HG03039 (cell line): ENCODE measurements around the gene ACTBL2.
A peak's percentile ranks its signal among the peaks of the same experiment; 100 is the strongest.
"Not testable (repeated sequence)": the region's sequence is repeated elsewhere in the genome, so short reads cannot be mapped to it uniquely, and the experiment has no call there.

Source experiments
- ATAC-seq: cut with Tn5 transposase; IDR thresholded peaks from one replicate; pipeline ENCODE4 v1.9.1; 2021; ENCODE audit warnings: mild to moderate bottlenecking, moderate library complexity; ENCODE audit not compliant: unreplicated experiment

Gene ACTBL2

DNA sequence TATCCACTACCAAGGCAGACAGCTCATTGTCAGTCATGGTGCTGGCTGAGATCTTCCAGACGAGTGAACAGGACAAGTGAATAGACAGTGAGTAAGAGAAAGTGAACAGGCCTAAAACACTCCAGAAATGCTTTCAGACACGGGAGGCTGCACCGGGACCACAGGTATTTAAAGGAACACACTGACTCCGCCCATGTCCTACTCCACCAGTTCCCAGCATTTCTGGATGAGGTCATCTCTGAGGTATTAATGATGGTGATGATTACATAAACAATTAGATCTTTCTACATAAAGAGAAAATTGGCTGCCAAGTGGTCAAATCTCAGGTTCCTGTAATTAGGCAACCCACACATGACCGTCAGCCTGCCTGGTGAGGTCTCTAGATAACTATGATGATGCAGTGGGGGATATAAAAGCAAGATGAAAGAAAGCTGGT, at the start of gene ACTBL2:
TSS of gene ACTBL2 (minus strand) at position 141 of the 436 bp plus-strand sequence. CDS start at position 37, 104 bp downstream.
- ATAC-seq, result no peak

DNA sequence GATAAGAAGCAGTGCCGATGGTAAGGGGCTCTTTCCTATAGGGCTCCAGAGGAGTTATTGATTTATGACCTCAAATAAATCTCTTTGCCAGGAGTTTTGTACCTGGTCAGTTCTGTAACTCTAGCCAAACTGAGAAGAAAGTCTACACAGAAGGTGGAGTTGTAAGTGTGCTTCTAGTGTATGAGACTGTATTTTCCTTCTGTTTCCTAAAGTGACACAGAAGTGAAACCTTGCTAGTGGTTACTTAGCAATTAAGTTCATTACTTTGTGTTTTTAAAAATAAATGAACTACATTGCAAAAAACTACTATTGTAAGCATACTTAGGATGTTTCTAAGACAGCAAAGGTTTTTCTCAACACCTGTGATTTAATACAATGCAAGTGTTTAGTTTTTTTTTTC, 48.7 kb upstream of the ACTBL2 start:
- ATAC-seq, result no peak

GRCh38 chr5:57529864-57530263, 47.3 kb upstream of the ACTBL2 start:
- no peak for ATAC-seq

DNA sequence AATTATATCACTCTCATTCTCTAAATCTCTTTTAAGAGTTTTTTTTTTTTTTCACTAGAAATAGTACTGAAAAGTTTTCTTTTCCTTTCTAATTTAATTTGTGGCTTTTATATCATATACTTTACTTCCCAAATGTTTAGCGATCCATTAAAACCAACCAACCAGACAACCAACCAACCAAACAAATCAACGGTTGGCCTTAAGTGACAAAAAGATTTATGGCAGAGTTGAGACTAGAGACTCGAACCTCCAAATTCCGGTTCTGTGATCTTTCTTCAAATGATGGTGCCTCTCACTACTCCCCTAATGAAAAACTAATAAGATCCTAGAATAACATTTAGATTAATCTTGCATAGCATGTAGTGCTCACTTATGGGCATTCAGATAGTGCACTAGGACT, 45.3 kb upstream of the ACTBL2 start:
- no peak for ATAC-seq

DNA sequence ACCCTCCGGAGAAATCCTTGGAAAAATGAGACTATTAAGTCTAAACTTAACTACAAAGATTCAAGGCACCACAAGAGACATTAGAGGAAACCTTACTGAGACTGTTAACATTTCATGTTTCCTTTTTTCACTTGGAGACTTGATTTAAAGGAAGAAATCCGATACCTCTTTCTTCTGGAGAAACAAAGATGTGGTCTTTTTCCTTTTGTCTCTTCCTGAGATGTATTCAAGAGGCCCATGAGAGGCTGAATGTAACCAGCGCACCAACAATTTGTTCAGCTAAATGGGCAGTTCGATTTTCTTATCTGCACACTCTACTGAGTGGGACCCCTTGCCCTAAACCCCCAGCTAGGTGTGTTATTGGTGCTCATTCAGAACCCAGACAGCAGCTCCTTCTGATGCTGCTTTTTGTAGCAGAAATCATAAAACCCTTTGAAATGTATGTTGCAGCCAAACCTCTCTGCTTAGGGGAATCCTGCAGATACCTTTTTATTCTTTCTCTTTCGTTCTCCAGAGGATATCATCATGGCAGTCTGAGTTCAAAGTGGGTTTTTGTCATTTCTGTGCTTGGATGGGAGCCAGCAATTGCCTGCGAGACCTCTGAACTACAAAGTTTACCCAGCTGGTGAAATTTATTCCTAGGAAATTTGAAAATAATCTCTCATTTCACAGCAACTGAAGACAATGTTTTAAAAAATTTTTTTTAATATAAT, 41.9 kb upstream of the ACTBL2 start:
- ATAC-seq, result no peak

DNA sequence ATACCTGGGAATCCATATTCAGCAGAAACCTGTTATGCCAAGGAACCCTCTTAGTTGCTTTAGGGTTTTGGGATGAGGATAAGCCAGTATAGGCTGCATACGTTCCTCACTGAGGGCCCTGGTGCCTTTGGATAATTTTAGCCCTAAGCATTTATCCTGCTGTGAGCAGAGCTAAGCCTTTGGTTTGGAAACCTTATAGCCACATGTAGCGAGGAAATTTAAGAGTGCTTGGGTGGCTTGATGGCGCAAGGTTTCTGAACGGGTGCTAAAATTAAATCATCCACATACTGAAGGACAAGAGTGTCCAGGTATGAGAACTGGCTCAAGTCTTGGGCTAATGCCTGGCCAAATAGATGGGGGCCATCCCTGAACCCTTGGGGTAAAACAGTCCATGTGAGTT, 39.9 kb upstream of the ACTBL2 start:
- not testable (repeated sequence) for ATAC-seq

GRCh38 chr5:57518415-57518814, 35.8 kb upstream of the ACTBL2 start:
- ATAC-seq, result not testable (repeated sequence)

- no peak for ATAC-seq
Observed at GRCh38 chr5:57517250-57517649, 34.6 kb upstream of the ACTBL2 start.

DNA sequence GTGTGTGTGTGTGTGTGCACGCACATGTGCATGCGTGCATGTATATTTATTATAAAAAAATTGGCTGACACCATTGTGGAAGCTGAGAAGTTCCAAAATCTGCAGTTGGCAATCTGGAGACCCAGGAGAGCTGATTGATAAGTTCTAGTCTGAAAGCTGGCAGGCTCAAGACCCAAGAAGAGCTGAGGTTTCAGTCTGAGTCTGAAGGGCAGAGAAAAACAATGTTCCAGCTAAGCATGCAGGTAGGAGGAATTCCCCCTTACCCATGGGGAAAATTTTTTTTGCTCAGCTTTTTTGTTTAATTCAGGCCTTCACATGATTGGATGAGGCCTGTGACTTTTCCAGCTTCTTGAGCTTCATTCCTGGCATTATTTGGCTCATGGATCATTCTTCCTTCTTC, 31.2 kb upstream of the ACTBL2 start:
- peak; percentile 58 for ATAC-seq

- ATAC-seq, result no peak
Observed at GRCh38 chr5:57511321-57511720, 28.7 kb upstream of the ACTBL2 start.

DNA sequence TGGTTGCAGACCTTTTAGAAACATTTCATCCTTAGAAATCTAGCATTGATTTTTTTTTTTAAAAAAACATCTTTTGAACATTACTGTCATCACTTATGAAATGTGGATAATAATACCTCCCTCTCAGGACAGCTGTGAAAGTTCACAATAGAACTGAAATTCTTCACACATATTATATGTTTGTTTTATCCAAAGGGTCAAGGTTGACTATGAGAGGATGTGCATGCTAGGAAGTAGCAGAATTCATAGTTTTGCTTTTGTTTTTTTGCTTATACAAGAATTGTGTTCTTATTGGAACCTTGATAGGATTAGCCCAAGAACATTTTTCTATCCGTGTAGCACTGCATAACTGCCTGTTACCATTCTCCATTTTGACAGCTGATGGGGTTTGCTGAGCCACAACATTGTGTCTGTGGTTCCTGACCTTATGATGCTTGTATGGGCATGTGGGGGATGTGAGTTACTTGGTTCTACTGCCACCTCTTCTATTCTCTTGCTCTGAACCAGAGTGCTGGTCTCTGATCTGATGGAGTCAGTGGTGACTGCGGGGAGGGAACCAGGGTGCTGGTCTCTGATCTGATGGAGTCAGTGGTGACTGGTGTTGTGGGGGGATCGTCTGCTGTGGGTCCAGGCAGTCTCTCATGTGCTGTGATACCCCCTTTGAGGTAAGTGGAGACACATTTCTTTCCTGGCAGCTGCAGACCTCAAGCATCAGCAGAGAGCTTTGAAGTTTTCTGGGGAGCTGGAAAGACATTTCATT, 27.1 kb upstream of the ACTBL2 start:
- no peak for ATAC-seq

DNA sequence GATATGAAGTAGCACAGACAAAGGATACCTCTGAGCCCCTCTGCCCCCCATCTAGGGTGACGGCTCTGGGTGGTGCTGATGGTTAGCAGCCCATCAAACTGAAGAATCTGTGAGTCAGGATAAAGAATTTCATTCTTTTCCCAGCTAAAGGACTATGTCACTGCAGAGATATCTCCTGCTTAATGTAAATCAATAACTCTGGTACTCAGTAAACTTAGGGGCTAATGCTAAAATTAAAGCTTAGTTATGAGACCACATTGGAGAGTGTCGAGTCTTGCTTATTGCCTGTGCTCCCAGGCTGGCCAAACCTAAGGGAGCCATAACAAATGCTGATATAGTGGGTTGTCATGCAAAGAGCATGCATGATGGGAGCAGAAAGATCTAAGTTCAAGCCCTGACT, 25.6 kb upstream of the ACTBL2 start:
- no peak for ATAC-seq

DNA sequence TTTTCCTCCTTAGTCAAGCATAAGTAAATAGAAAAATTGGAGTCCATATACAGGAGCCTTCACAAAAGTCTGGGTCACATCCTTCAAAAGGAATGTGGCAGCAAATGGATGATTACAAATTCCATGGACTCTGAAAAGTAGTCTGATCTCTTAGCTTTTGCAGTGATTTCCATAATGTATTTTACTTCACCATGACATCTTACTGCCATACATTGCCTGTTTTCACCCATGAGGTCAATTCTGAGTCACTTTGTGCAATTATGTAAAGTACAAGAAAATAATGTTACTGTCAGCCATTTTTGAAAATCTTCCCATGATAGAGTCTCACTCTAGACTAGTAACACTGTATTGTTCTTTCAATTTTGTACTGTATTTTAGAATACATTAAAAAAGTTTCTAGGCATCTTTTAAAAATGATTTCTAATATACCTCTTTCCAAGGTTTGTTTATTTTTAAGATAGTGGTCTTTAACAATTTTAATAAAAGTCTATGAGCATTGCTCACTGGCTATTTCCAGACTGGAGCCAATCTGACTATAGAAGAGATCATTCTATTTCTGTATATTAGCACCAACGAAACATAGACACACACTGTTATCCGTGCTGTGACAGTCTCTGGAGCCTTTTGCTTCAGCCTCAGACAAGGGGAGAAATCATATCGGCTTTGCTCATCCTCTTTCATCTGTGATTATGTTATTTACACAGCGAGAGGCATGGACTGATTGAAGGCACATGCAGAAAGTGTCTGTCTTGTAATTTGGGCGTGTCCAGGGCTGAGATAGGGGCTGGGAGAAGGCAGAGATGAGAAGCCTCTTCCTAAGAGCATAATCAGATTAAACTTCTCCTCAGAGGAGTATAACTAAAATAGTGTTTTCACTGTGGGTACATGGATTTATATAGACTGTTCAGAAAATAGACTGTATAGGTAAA, 22.9 kb upstream of the ACTBL2 start:
- no peak for ATAC-seq

DNA sequence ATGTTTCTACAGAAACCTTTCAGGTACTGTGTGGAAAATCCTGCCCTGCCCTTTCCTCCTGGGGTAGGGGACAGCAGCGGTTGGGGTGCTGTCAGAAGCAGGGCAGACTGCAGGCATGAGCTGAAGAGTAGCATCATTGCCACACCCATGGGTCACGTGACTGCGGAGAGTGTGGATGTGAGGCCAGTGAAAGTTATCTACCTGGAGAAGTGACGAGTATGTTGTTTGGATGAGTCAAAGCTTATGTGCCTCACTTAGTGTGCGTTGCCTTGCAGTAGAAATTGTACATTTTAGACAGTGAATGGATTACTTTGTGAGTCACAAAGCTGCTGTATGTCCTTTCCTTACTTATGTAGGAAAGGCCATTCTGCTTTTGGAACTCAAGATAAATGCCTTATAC, 21.7 kb upstream of the ACTBL2 start:
- ATAC-seq, result no peak

- ATAC-seq, result no peak
Observed at GRCh38 chr5:57503433-57503832, 20.8 kb upstream of the ACTBL2 start.

DNA sequence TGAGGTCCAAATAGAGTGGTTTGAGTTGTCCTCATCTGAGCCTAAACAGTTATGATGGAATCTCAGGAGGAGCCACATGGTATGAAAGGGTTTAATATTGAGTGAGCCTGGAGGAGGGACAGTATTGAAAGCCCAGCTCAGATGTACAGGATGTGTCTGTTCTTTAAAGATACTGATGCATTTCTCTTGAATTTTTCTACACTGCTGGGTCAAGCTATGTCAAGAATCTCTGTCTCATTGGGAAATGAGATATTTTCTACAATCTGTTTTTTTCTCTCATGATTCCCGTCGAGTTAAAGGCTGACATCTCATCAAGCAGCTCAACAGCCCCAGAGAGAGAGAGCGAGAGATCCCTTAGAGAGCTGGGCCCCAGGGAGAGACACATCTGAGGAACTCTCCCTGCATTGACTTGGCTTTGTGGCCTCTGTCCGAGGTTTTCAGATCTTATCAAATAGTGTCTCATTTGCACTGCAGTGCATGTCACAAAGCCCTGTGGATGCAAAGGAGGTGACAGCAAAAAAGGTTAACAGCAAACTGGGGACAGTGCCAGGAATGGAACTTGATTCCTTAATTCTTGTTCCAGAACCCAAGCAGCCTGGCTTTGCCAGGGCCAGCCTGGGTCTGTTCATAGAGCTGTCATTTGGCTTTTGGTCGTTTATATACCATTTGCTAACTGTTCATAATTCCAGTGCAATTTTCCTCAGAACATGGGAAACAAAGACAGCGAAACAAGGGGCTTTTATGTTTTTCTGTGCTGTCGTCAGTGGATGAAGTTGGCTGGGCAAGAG, 19.0 kb upstream of the ACTBL2 start:
- no peak for ATAC-seq

DNA sequence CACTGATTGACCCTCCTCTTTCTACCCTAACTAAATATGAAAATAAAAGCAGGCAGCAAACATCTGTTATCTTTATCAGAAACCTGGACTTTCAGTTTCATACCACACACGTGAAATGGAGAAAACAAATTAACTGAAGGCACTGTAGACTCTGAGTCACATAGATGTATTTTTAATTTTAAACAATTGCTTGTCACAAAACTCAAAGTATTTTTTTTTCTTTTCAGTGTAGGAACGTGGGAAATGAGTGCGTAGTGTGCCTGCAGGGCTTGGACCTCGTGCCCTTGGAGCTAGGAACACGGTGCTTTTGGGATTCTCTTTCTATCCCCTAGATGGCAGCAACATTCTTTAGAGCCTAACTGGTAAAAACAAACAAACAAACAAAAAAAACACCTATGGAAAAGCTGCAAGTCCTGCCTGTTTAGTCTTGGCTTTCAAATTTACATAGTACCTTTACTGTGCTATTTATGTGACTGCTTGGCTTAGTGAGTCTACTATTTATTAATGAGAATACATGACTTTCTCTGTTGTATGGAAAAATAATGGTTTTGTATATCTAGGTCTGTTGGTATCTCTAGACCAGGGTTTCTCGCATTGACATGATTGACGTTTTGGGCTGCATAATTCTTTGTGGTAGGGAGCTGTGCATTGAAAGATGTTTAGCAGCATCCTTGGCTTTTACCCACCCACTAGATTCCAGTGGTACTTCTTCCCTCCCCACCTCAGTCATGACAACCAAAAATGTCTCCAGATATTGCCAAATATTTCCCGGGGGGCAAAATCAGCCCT, 16.8 kb upstream of the ACTBL2 start:
- ATAC-seq, result peak; percentile 77

GRCh38 chr5:57497733-57498132, 15.1 kb upstream of the ACTBL2 start:
- no peak for ATAC-seq

DNA sequence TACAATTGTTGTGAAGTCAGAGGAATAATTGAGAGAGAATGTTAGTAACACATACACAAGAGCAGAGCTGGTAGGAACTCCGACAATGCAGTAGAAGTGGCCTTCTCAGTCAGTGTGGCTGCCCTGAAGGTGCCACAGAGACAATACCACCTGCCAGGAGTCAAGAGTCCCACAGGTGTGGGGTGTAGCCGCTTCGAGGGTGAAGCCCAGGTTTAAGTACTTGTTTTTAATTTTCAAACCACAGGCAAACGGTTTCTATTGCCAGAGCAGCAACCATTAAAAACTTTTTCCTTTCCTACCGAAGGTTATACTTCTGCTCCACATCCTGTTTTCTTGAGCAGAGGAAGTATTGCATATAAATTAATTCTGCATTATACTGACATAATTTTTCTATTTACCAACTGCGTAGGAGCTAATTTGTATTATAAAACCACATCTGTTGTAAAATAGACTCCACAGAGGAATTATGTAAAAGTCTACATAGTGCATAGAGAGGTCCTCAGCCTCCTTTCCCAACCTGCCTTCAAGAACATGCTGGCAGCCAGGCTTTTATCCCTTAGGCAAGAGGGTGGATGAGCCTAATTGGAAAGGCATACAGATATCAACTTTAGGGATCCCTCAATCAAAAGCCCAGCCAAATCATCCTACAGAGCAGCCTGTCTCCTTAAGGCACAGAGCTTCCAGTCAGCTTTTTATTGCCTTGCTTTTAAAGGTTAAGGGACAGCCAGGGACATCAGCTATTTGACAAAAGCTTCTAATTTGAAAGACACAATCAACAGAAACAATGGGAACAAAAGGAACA, 12.9 kb upstream of the ACTBL2 start:
- no peak for ATAC-seq
